GM18858 (cell line): Measurements from ENCODE around the gene LMAN2.
"Not testable (repeated sequence)": the region's sequence is repeated elsewhere in the genome, so short reads cannot be mapped to it uniquely, and the experiment has no call there.

Source experiments
- ATAC-seq: cut with Tn5 transposase; IDR thresholded peaks from one replicate; pipeline ENCODE4 v1.9.1; 2021; ENCODE audit not compliant: unreplicated experiment

LMAN2 gene

GRCh38 chr5:177349762-177350161 lies 1.7 kb downstream of the LMAN2 start:
- ATAC-seq: no peak

- ATAC-seq: no peak
These were observed 2.2 kb downstream of the LMAN2 start for GRCh38 chr5:177349362-177349647.

- no peak for ATAC-seq
These were observed 3.8 kb downstream of the LMAN2 start for GRCh38 chr5:177347699-177348098.

- no peak for ATAC-seq
These were observed 4.6 kb downstream of the LMAN2 start for GRCh38 chr5:177346820-177347219.

- no peak for ATAC-seq
These were observed 6.6 kb downstream of the LMAN2 start for GRCh38 chr5:177344891-177345290.

- ATAC-seq: no peak
These were observed 7.7 kb downstream of the LMAN2 start for GRCh38 chr5:177343777-177344176.

- ATAC-seq: not testable (repeated sequence)
These were observed 8.5 kb downstream of the LMAN2 start for GRCh38 chr5:177343000-177343399.

- ATAC-seq: no peak
These were observed 12.3 kb downstream of the LMAN2 start for GRCh38 chr5:177339107-177339638.

GRCh38 chr5:177338251-177339106 lies 13.0 kb downstream of the LMAN2 start:
- no peak for ATAC-seq

- ATAC-seq: no peak
These were observed 14.6 kb downstream of the LMAN2 start for GRCh38 chr5:177336603-177337494.

- ATAC-seq: no peak
These were observed 15.4 kb downstream of the LMAN2 start for GRCh38 chr5:177336112-177336511.

GRCh38 chr5:177335701-177336065 lies 15.8 kb downstream of the LMAN2 start:
- ATAC-seq: no peak

GRCh38 chr5:177334781-177335700 lies 16.4 kb downstream of the LMAN2 start:
- ATAC-seq: no peak

- no peak for ATAC-seq
These were observed 17.3 kb downstream of the LMAN2 start for GRCh38 chr5:177334155-177334551.

- no peak for ATAC-seq
These were observed 17.9 kb downstream of the LMAN2 start for GRCh38 chr5:177333420-177334154.

GRCh38 chr5:177332896-177333260 lies 18.6 kb downstream of the LMAN2 start:
- no peak for ATAC-seq

- no peak for ATAC-seq
These were observed 19.2 kb downstream of the LMAN2 start for GRCh38 chr5:177332031-177332895.

- ATAC-seq: no peak
These were observed 20.3 kb downstream of the LMAN2 start for GRCh38 chr5:177330991-177331842.
